GM19438 (cell line): Measurements from ENCODE around the gene RASSF3.
A peak's percentile ranks its signal among the peaks of the same experiment; 100 is the strongest.

ENCODE experiments used
- ATAC-seq: cut with Tn5 transposase; IDR thresholded peaks from one replicate; pipeline ENCODE4 v1.9.1; 2021; ENCODE audit warnings: low read depth; ENCODE audit not compliant: unreplicated experiment

The RASSF3 gene

DNA sequence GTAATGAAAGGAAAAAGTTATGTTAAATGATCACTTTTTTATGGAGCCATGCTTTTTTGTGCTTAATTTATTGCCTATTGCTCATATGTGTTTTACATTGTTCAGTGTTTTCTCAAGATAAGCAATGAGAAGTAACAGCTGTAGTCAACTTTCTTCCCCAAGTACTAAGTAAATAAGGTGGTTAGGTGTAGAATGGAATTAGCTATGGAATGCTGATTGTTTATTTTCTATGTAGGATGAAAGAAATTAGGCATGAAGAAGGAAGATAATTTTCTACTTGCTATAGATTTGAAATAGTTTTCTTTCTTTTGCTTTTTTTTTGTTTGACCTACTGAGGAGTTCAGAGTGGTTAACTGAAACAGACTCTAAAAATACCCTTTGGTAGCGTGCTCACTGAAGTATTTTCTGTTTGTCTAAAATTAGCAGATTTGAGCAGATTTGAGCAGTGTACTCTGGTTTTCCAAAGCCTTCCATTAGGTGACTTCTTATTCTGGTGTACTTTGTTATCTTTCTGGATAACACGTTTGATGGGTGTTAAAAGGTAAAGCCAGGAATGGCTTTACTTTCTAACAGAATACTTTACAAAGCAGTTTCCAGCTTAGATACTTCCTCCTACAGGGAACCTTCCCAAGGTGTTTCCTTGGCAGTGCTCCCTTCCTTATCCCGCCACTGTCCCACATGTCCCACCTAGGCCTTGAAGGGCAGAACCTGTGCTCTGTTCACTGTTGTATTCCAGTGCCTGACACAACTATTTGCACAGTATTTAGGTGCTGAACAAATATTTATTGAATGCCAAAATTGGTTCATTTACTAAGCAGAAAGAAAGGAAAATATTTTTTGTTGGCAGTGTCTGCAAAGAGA lies 56.0 kb downstream of the RASSF3 start:
- ATAC-seq: no peak

- no peak for ATAC-seq
These were observed 57.5 kb downstream of the RASSF3 start for GRCh38 chr12:64667793-64668192.

GRCh38 chr12:64669270-64669842 lies 59.1 kb downstream of the RASSF3 start:
- ATAC-seq: peak; percentile 69

- no peak for ATAC-seq
These were observed 59.7 kb downstream of the RASSF3 start for GRCh38 chr12:64670019-64670418.

- no peak for ATAC-seq
These were observed 60.8 kb downstream of the RASSF3 start for GRCh38 chr12:64670919-64671639.

DNA sequence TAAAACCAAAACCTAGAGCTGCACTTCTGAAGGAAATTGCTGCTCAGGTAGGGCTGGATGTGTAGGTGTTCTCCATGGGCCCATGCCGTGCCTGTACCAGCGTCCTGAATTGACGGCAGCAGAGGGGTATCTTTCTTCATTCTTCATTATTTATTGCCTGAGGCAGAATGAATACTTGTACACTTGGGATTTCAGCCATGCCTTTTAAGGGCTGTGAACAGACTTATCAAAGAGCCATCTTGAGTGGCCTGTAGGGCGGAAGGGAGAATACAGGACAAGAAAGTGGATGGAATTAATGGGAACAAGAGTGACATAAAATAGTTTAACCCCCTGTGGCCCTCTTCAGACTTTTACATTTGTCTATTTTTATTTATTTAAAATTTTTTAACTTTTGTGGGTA lies 61.4 kb downstream of the RASSF3 start:
- no peak for ATAC-seq

DNA sequence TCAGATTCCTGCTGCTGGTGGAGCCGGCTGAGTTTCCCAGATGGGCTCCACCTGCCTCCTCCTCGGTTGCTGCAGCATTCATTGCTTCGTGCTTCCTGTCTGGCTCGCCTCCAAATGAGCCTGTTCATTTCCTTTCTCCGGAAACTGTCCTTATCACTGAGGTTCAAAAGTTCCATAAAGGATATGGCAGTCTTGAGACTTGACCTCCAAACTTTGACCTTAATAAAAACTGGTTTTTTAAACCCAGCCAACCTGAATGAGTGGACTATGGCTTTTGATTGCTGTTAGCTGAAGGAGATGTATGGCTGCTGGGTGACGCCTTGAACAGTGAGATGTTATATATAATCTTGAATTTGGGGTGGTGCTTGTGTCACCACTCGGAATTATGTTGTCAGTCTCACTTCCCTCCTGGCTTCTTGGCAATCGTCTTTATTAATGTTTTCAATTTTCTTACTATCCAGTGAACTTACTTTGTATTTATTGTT lies 62.7 kb downstream of the RASSF3 start:
- no peak for ATAC-seq

DNA sequence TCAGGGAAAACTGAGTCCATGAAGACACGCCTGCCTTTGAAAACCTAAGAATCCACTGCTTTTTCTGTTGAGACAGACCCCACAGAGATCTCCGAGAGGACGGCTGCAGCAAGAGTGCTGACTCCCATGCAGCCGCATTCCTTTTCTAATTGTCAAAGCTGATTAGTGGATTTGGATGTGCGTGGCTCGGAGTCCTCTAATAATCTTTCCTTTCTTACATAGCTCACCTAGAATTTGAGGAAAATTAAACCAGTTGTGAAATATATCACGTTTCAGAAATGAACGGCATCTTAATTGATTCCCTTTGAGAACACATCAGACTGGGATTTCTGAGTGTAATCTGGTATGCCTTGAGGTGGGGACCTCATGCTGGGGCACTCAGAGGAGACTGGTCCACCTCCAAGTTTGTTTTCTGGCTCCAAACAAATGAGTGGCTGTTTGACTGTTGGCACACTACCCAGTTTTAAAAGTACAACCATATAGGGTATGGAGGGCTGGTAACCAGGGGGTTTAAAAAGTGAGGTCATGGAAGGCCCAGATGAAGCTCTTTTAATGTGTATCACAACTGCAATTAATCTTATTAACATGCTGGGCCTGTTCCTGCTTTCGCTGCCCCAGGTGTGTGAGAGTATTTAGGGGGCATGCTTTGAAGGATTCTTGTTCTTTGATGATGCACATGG lies 63.3 kb downstream of the RASSF3 start:
- no peak for ATAC-seq

GRCh38 chr12:64674367-64674922 lies 64.2 kb downstream of the RASSF3 start:
- no peak for ATAC-seq

- no peak for ATAC-seq
These were observed 65.5 kb downstream of the RASSF3 start for GRCh38 chr12:64675795-64676194.

DNA sequence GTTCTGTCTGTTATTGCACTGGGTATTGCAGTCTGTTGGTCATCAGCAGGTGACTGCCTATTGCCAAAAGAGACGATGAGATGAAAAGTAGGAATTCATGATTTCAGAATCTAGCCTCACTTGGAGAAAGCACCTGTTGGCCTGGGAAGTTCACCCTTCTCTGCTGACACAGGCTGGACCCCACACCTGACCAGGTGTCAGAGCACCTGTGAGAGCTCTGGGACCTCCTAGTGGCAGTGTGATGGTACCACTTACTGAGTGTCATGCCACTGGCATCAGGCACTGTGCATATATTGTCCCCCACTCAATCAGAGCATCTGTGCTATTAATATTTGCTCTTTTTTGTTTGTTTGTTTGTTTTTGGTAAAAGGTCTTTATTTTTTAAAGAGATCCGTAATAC lies 68.0 kb downstream of the RASSF3 start:
- no peak for ATAC-seq

- no peak for ATAC-seq
These were observed 68.5 kb downstream of the RASSF3 start for GRCh38 chr12:64678835-64679234.

- ATAC-seq: peak; percentile 67
These were observed 69.2 kb downstream of the RASSF3 start for GRCh38 chr12:64679487-64680001.

GRCh38 chr12:64680235-64680634 lies 69.9 kb downstream of the RASSF3 start:
- ATAC-seq: no peak

- no peak for ATAC-seq
These were observed 71.1 kb downstream of the RASSF3 start for GRCh38 chr12:64681200-64682052.

DNA sequence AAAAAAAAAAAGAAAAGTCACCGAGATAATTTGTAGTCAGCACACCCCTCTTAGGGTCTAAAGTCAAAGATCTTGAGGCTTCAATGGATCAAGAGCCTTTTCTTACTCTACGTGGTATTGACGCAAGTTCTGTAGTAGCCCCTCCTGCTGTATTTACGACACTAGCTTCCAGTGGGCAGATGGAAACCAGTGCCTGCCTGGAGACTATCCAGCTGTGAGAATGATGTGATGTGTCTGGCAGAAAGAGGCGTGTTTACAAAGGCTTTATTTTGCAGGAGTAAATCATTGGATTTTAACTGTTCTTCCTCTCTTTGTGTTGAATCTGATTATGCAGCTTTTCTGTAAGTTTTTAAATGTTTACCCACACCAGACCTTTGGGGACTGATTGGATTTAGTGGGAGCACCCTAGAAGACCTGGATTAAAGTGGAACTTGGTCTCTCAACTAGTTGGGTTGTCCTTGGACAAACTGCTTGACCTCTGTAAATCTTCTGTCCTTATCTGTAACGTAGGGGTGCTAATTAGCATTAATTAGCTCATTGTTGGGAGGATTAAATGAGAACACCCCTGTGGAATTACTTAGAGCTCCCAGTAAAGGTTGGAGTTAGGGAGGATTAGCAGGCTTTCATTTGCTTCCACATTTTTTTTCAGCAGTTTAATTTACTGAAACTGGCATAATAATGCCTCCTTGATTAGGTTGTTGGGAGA lies 72.4 kb downstream of the RASSF3 start:
- no peak for ATAC-seq

- no peak for ATAC-seq
These were observed 73.7 kb downstream of the RASSF3 start for GRCh38 chr12:64683816-64684543.

- no peak for ATAC-seq
These were observed 74.8 kb downstream of the RASSF3 start for GRCh38 chr12:64685050-64685449.
